Measurements from ENCODE around the gene CACNA1I.

DNA sequence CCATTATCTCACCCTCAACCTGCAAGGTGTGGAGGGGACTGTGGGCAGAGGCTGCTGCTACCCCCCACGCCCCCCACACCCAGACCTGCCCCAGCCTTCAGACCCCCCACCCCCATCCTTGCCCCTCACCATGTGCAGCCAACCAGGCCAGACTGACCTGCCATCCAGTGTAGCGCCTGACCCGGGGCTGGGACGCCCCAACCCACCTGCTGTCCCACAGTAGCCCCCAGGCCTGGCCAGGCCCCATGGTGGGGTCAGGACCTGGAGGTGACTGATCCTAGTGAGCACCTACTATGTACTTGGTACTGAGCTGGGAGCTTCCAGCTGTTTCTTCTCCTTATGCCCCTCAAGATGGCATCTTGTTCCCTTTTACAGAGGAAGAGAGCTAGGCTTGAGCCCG is 113.1 kb downstream of the CACNA1I start:
- TF ChIP-seq, protein P1, sequence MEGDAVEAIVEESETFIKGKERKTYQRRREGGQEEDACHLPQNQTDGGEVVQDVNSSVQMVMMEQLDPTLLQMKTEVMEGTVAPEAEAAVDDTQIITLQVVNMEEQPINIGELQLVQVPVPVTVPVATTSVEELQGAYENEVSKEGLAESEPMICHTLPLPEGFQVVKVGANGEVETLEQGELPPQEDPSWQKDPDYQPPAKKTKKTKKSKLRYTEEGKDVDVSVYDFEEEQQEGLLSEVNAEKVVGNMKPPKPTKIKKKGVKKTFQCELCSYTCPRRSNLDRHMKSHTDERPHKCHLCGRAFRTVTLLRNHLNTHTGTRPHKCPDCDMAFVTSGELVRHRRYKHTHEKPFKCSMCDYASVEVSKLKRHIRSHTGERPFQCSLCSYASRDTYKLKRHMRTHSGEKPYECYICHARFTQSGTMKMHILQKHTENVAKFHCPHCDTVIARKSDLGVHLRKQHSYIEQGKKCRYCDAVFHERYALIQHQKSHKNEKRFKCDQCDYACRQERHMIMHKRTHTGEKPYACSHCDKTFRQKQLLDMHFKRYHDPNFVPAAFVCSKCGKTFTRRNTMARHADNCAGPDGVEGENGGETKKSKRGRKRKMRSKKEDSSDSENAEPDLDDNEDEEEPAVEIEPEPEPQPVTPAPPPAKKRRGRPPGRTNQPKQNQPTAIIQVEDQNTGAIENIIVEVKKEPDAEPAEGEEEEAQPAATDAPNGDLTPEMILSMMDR (IDR thresholded peaks at IDR 0.05 in 8 of 11, conservative IDR thresholded peaks at IDR 0.05 in 3 of 11): no peak
- no peak for TF ChIP-seq POLR2A (IDR thresholded peaks at IDR 0.05)

All from spleen (tissue), 7 donors.